ENCODE results near the gene RNF125.
"Not testable (repeated sequence)": the region's sequence is repeated elsewhere in the genome, so short reads cannot be mapped to it uniquely, and the experiment has no call there.

The RNF125 gene

GRCh38 chr18:31990823-31991222 is 27.8 kb upstream of the RNF125 start:
- no peaks in the 10 kb centered on the region for H3K27me3 ChIP-seq (ENCODE audit: insufficient read depth, poor library complexity, severe bottlenecking)
- DNase-seq (ENCODE audit: low read depth in 1 of 2, low spot score in 1 of 2), result no peak
- H3K4me3 ChIP-seq (replicated peaks; ENCODE audit: insufficient read depth, low read length), result no peak overlapping the region
- no peak overlapping the region for H3K27ac ChIP-seq (replicated peaks)
- TF ChIP-seq SPI1 (IDR thresholded peaks at IDR 0.05; ENCODE audit: borderline replicate concordance, low read depth) (no peak), GABPA (IDR thresholded peaks at IDR 0.05; ENCODE audit: low read depth) (no peak), REST (IDR thresholded peaks at IDR 0.05; ENCODE audit: insufficient replicate concordance, low read depth) (no peak), POLR2AphosphoS5 (IDR thresholded peaks at IDR 0.05; ENCODE audit: low read depth) (no peak), CTCF (IDR thresholded peaks at IDR 0.05; ENCODE audit: insufficient read depth, low read length) (no peak)

GRCh38 chr18:31996007-31996406 is 22.6 kb upstream of the RNF125 start:
- no peak for TF ChIP-seq GABPA (IDR thresholded peaks at IDR 0.05; ENCODE audit: low read depth)
- TF ChIP-seq CTCF (IDR thresholded peaks at IDR 0.05; ENCODE audit: insufficient read depth, low read length), result no peak
- no peak for TF ChIP-seq SPI1 (IDR thresholded peaks at IDR 0.05; ENCODE audit: borderline replicate concordance, low read depth)
- no peak for TF ChIP-seq POLR2AphosphoS5 (IDR thresholded peaks at IDR 0.05; ENCODE audit: low read depth)
- TF ChIP-seq REST (IDR thresholded peaks at IDR 0.05; ENCODE audit: insufficient replicate concordance, low read depth), result no peak
- H3K27ac ChIP-seq (replicated peaks), result no peak overlapping the region
- no peak overlapping the region for H3K4me3 ChIP-seq (replicated peaks; ENCODE audit: insufficient read depth, low read length)
- DNase-seq (ENCODE audit: low read depth in 1 of 2, low spot score in 1 of 2), result no peak
- H3K27me3 ChIP-seq (ENCODE audit: insufficient read depth, poor library complexity, severe bottlenecking), result no peaks in the 10 kb centered on the region

- H3K27ac ChIP-seq (replicated peaks), result no peak overlapping the region
- no peak for DNase-seq (ENCODE audit: low read depth in 1 of 2, low spot score in 1 of 2)
- H3K27me3 ChIP-seq (ENCODE audit: insufficient read depth, poor library complexity, severe bottlenecking), result no peaks in the 10 kb centered on the region
- TF ChIP-seq POLR2AphosphoS5 (IDR thresholded peaks at IDR 0.05; ENCODE audit: low read depth) (no peak), CTCF (IDR thresholded peaks at IDR 0.05; ENCODE audit: insufficient read depth, low read length) (no peak), REST (IDR thresholded peaks at IDR 0.05; ENCODE audit: insufficient replicate concordance, low read depth) (no peak), GABPA (IDR thresholded peaks at IDR 0.05; ENCODE audit: low read depth) (no peak), SPI1 (IDR thresholded peaks at IDR 0.05; ENCODE audit: borderline replicate concordance, low read depth) (no peak)
- no peak overlapping the region for H3K4me3 ChIP-seq (replicated peaks; ENCODE audit: insufficient read depth, low read length)
These were observed 19.7 kb upstream of the RNF125 start for GRCh38 chr18:31998880-31999412.

GRCh38 chr18:32001141-32001540 is 17.5 kb upstream of the RNF125 start:
- DNase-seq (ENCODE audit: low read depth in 1 of 2, low spot score in 1 of 2), result not testable (repeated sequence)

GRCh38 chr18:32003822-32004221 is 14.8 kb upstream of the RNF125 start:
- DNase-seq (ENCODE audit: low read depth in 1 of 2, low spot score in 1 of 2); H3K27ac ChIP-seq (replicated peaks): not testable (repeated sequence)

More at GRCh38 chr18:32001141-32001540, 17.5 kb upstream of the RNF125 start:
- H3K27ac ChIP-seq (replicated peaks); H3K27me3 ChIP-seq (ENCODE audit: insufficient read depth, poor library complexity, severe bottlenecking); H3K4me3 ChIP-seq (replicated peaks; ENCODE audit: insufficient read depth, low read length): not testable (repeated sequence)

More at GRCh38 chr18:32003822-32004221, 14.8 kb upstream of the RNF125 start:
- H3K4me3 ChIP-seq (replicated peaks; ENCODE audit: insufficient read depth, low read length); H3K27me3 ChIP-seq (ENCODE audit: insufficient read depth, poor library complexity, severe bottlenecking): not testable (repeated sequence)

Measured in HL-60 (cell line).